ENCODE results near the gene PFKP.
A peak's percentile ranks its signal among the peaks of the same experiment; 100 is the strongest.
"Not testable (repeated sequence)": the region's sequence is repeated elsewhere in the genome, so short reads cannot be mapped to it uniquely, and the experiment has no call there.

PFKP gene

GRCh38 chr10:3159152-3159551 is 91.8 kb downstream of the PFKP start:
- no peak for DNase-seq (ENCODE audit: low read depth)

GRCh38 chr10:3162533-3162932 is 95.2 kb downstream of the PFKP start:
- DNase-seq (ENCODE audit: low read depth) = no peak

DNA sequence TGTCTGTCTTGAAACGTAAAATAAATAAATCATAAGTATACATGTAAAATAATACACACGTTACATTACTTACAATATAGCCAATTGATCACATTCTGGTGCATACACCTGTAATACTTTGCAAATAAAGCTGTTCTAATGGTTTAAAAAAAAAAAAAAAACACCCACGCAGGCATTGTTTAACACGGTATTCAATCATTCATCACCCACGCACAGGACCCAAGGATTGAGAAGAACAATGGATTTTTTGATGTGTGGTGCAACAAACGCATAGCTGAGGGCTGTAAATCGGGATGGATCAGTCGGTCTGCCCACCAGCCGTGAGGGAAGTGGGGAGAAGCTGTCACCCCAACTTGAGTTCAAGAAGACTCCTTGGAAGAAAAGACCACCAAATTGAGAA is 96.5 kb downstream of the PFKP start:
- DNase-seq (ENCODE audit: low read depth) = no peak

DNA sequence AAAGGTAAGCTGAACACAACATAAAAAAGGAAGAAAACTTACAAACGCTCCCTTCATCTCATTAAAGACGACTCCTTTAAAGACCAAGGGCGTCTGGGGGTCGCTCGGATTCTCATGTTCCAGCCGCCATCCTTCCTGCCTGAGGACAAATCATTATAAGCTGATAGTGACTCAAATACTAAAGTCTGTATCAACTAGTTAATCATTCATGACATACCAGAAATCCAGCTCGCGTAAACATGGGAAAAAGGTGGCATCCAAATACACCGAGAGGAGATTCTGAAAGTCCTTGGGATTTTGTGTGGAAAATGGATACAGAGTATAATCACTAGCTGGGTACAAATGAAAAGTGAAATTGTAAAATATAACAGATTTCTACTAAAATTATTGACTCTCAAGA is 97.8 kb downstream of the PFKP start:
- no peak for DNase-seq (ENCODE audit: low read depth)

GRCh38 chr10:3166496-3167290 is 99.3 kb downstream of the PFKP start:
- no peak for DNase-seq (ENCODE audit: low read depth)

GRCh38 chr10:3167611-3168330 is 100.4 kb downstream of the PFKP start:
- DNase-seq (ENCODE audit: low read depth) = no peak

GRCh38 chr10:3169271-3169670 is 101.9 kb downstream of the PFKP start:
- DNase-seq (ENCODE audit: low read depth) = no peak

DNA sequence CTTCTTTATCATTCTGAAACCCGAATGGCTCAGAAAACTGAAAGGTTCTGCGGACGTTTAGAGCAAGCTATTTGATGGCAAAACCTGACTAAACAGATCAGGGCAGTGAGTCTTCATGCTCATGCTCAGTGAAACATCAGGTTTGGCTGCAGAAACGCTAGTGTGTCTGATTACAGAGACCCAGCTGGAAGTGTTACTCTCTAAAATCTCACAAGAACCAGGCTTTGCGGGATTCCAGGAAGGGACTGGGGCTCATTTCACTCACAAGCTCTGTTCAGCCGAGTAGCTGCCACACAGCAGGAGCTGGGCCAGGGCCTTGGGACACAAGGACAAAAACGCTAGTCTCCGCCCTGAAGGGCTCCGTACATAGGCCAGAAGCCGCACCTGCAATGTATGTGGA is 102.3 kb downstream of the PFKP start:
- DNase-seq (ENCODE audit: low read depth) = peak; percentile 16

- DNase-seq (ENCODE audit: low read depth) = not testable (repeated sequence)
Observed at GRCh38 chr10:3171488-3171887, 104.1 kb downstream of the PFKP start.

DNA sequence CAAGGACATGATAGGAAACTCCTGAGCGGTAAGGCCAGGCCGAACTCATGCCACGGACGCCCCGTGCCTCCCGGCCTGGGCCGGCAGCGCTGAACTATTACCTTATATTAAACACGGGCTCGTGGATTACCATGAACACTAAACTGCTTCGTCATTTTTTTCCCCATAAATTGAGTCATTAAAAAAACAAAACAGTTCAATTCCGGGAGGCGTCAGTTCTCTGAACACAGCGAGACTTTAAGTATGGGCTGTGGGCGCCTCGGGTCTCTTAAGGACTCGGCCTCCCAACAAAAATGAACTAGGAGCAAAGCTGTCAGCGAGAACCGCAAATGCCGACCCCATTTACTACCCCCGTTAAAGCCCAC is 104.7 kb downstream of the PFKP start:
- peak; percentile 73 for DNase-seq (ENCODE audit: low read depth)

DNA sequence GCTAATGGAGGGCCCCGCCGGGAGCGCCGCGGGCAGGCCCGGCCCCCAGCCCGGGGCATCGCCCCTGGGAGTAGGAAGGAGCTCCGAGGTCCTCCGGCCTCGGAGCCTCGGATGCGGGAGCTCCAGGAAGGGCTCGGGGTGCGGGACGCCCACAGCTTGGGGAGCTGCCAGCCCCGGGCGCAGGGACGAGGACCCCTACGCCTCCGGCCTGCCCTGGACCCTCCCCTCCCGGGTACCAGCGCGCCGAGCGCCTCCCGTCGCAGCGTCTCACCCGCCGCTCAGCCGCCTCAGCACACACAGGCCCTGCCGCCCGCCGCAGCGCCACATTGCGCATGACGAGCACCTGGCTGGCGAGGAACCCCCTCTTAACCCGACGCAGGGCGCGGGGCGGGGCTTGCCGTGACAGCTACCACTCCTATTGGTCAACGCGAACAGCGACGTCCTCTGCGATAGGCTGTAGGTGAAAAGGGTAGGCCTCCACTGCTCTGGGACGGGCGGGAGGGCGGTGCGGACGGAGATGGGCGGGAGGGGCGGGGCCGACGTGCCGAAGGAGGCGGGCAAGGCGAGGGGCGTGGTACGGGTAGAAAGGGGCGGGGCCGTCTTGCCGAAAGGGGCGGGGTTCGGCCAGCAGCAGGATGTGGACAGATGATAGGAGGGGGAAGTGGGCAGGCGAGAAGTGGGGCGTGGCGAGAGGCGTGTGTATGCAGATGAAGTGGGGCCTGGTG is 105.3 kb downstream of the PFKP start, which contains the start of gene PITRM1:
Gene PITRM1, minus strand, starts transcription at position 337 of the 725 bp plus-strand sequence. Its CDS starts 10 bp downstream, at position 327.
- peak; percentile 99 for DNase-seq (ENCODE audit: low read depth)

DNA sequence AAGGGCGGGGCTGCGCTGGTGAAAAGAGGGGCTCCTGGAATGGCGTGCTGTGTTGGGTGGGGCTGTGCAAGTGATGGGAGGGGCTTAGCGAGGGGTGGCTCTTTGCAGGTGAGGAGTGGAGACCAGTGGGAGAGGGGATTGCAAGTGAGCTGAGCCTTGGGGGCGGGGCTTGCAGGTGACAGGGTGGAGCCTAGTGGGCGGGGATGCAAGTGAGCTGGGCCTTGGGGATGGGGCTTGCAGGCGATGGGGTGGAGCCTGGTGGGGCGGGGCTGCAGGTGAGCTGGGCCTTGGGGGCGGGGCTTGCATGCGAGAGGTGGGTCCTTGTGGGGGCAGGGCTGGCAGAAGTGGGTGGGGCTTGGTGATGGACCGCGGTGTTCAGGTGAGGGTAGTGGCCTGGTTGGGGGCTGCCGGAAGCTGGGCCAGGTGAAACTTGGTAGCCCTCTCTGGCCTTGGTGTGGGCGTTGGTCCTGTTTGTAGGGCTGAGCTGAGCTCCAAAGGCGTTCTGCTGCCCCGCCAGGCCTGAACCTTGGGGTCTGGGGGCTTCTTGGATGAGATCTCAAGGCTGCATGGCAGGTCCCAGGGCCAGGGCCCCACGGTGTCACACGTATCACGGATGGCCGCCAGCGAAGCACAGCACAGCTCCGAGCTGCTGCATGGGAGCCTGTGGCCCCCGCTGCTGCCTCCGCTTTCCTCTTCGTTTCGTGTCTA is 106.0 kb downstream of the PFKP start:
- DNase-seq (ENCODE audit: low read depth) = no peak

DNA sequence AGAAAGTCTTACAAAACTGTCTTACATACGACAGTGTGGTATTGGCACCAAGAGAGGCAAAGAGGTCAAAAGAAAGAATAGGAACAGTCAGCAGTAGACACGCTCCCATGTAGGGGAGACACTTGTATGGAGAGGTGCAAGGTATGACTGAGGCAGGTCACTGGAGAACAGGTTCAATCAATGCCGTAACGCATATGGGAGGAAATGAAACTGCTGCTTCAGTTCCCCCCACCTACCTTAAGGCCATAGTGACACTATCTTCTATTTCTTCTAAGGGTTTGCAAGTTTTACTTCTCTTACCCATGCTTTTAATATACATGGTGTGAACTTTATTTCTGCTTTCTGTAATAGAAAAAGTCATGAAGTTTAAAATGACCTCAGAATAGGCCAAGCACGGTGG is 110.7 kb downstream of the PFKP start:
- no peak for DNase-seq (ENCODE audit: low read depth)

DNA sequence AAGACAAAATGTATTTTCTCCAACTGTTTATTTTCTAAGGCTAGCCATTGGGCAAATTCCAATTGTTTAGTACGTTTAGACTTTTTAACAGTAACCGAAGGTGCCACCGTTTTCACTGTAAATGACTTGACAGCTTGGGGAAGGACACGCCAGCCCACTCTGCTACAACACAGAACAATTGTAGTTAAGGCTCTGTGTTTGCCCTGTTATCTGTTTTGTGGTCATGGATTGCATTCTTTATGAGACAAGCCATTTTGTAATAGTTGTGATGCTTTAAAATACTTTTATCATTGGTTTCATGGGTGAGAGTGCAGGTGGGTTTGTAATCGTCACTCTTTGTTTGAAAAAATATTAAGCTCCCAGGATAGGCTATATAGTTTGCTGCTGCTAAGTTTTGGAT is 111.8 kb downstream of the PFKP start:
- peak; percentile 15 for DNase-seq (ENCODE audit: low read depth)

DNA sequence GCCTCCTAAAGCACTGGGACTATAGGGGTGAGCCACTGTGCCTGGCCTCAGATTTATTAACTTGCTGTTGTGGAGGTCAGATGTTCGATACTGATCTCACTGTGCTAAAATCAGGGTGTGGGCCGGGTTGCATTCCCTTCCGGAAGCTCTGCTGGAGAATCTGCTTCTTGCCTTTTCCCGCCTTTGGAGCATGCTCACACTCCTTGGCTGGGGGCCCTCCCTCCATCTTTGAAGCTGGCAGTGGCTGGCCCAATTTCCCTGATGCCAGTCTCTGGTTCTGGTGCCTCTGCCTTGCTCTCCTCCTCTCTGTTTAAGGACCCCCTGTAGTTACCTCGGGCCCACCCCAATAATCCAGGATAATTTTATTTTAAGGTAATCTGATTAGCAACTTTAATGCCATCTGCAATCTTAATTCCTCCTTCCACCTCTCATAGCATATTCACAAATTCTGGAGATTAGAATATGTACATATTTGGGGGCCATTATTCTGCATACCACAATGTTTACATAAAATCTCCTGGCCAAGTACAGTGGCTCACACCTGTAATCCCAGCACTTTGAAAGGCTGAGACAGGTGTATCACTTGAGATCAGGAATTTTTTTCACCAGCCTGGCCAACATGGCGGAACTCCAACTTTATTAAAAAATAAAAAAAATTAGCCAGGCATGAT is 113.1 kb downstream of the PFKP start:
- no peak for DNase-seq (ENCODE audit: low read depth)

- no peak for DNase-seq (ENCODE audit: low read depth)
Observed at GRCh38 chr10:3185386-3185785, 118.0 kb downstream of the PFKP start.

DNA sequence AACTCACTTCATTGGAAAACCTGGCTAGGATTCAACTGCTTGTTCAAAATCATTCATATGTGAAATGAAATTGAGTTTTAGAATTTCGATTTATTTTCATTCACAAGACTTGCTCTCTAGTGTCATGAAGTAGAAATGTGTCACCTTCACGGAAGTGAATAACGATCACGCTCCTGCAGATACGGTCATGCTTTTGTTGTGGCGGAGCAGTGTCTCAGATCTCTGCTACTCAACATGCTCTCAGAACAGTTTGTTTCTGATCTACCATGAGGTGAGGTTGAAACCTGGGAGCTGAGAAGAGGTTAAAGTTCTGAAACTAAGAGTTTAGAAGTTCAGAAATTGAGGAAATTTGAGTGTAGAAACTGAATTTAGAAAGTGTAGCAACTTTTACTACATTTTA is 119.0 kb downstream of the PFKP start:
- no peak for DNase-seq (ENCODE audit: low read depth)
